Effector CD4-positive, alpha-beta T cell (primary cell): ENCODE data around the gene DRD1. TPM values are rescaled to one million over a fixed set of nuclear protein-coding genes. Genes with fewer than 3 reads are reported as not detected.

Source experiments
- DNase-seq: peaks from one replicate; pipeline ENCODE4 v3.0.0-alpha.2; 2020
- total RNA-seq: gene quantifications from one replicate; lab custom pipeline; 2026; lab: John Stamatoyannopoulos, UW

Gene DRD1
- total RNA-seq: not detected

GRCh38 chr5:175444060-175444904, at the start of gene DRD1:
Gene DRD1 (minus strand): TSS chr5:175444182. CDS start chr5:175443099, 1,083 bp downstream.
- peak; percentile 17 for DNase-seq

GRCh38 chr5:175493726-175494125, 49.7 kb upstream of the DRD1 start:
- no peak for DNase-seq

- no peak for DNase-seq
Measured at GRCh38 chr5:175493260-175493659, 49.3 kb upstream of the DRD1 start.

- no peak for DNase-seq
Measured at GRCh38 chr5:175491223-175491622, 47.2 kb upstream of the DRD1 start.

- no peak for DNase-seq
Measured at GRCh38 chr5:175489693-175490443, 45.9 kb upstream of the DRD1 start.

- DNase-seq: no peak
Measured at GRCh38 chr5:175487514-175488222, 43.7 kb upstream of the DRD1 start.

GRCh38 chr5:175485631-175486030, 41.6 kb upstream of the DRD1 start:
- DNase-seq: no peak

GRCh38 chr5:175484829-175485228, 40.8 kb upstream of the DRD1 start:
- no peak for DNase-seq

- DNase-seq: no peak
Measured at GRCh38 chr5:175484322-175484721, 40.3 kb upstream of the DRD1 start.

GRCh38 chr5:175483337-175483736, 39.4 kb upstream of the DRD1 start:
- DNase-seq: no peak

GRCh38 chr5:175479125-175479881, 35.3 kb upstream of the DRD1 start:
- DNase-seq: no peak

GRCh38 chr5:175478384-175479124, 34.6 kb upstream of the DRD1 start, which contains the start of gene SFXN1:
Gene SFXN1 (plus strand): TSS chr5:175478560. CDS start chr5:175492104, 13,544 bp downstream.
- DNase-seq: peak; percentile 48

GRCh38 chr5:175478008-175478383, 34.0 kb upstream of the DRD1 start:
- DNase-seq: no peak

GRCh38 chr5:175477440-175477839, 33.5 kb upstream of the DRD1 start:
- DNase-seq: no peak

- DNase-seq: no peak
Measured at GRCh38 chr5:175475248-175475647, 31.3 kb upstream of the DRD1 start.

GRCh38 chr5:175472378-175472777, 28.4 kb upstream of the DRD1 start:
- DNase-seq: no peak

- no peak for DNase-seq
Measured at GRCh38 chr5:175471628-175472027, 27.6 kb upstream of the DRD1 start.

GRCh38 chr5:175471196-175471595, 27.2 kb upstream of the DRD1 start:
- no peak for DNase-seq

GRCh38 chr5:175470781-175471180, 26.8 kb upstream of the DRD1 start:
- no peak for DNase-seq

- DNase-seq: no peak
Measured at GRCh38 chr5:175469916-175470315, 25.9 kb upstream of the DRD1 start.

- no peak for DNase-seq
Measured at GRCh38 chr5:175468892-175469291, 24.9 kb upstream of the DRD1 start.
